Glomerular visceral epithelial cell (primary cell): ENCODE measurements around the gene PRAC2.

Experiments
- DNase-seq: peaks from one replicate; pipeline ENCODE4 v3.0.0-alpha.2; 2016; ENCODE audit errors: extremely low spot score

Gene PRAC2

DNA sequence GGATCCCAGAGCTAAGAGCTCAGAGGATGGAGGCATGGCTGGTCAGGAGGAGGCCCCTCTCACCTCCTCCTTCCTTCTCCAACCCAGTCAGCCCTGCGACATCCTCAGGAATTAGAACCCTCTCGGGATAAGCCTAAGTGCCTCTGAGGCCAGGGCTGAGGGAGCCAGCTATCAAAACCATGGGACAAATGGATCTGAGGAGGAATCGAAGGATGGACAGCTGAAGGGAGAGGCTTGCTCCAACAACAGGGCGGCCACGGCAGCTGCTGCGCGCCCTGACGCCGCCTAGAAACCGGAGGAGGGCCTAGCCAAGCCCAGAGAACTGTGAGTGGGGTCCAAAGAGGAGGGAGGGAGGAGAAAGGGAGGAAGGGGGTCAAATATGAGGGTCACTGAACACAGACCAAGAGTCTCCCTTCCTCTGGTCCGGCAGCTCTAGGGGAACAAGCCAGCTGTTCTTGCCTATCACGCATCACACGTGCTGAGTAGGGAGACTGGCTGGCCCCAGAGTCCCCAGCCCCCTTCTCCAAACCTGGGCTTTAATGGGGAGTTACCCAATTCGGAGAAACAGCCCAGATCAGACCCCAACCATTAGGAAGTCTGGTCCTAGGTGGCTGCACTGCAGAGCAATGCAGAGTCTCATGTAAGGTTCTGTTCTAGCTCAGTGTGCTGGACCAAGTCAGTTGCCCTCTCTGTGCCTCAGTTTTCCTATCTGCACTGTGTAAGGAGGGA, 11.5 kb downstream of the PRAC2 start:
- no peak for DNase-seq

GRCh38 chr17:48735062-48735351, 12.0 kb downstream of the PRAC2 start:
- no peak for DNase-seq

- DNase-seq, result no peak
Observed at GRCh38 chr17:48737330-48738043, 14.5 kb downstream of the PRAC2 start.

- no peak for DNase-seq
Observed at GRCh38 chr17:48738424-48738802, 15.4 kb downstream of the PRAC2 start.

- DNase-seq, result no peak
Observed at GRCh38 chr17:48738803-48739526, 16.0 kb downstream of the PRAC2 start.

GRCh38 chr17:48740537-48740936, 17.6 kb downstream of the PRAC2 start:
- DNase-seq, result no peak

DNA sequence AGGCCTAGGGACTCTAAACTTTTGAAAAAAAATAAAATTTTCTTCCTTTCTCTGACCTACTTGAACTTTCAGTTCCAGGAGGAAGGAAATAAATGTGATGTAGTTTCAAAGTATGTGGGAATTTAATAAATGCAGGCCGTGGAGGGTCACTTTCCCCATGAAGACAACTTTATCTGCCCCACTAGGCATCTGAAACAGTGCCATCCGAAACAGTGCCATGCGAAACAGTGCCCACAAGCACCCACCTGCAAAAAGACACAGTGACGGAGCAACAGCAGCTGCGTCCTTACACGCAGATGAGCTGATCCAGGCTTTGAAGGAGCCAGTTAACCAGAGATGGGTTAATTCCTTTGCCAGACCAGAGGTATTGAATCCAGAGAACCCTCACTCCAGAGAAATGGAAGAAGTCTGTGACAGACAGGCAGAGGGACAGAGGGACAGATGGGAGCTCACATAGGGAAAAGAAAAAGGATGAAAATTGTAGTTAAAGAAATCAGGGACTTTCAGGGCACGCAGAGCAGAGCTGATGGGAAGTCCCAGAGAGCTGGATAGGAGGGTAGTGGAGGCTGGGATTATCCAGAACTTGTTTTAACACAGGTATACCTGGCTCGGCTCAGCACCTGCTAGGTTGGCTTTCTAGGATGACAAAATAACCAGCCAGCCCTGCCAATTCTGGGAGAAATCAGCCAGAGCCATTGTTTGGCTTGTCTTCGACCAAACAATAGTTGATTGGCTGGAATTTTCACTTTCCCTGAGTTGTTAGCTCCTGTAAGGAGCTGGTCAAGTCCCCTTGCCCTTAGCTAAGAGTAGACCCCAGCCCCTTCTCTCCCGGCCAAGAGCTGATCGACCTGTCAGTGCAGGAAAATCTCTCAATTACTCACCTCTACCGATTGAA, 22.6 kb downstream of the PRAC2 start:
- no peak for DNase-seq

GRCh38 chr17:48746916-48747444, 24.0 kb downstream of the PRAC2 start:
- no peak for DNase-seq

- DNase-seq, result no peak
Observed at GRCh38 chr17:48747445-48748363, 24.7 kb downstream of the PRAC2 start.

GRCh38 chr17:48748718-48749566, 26.0 kb downstream of the PRAC2 start:
- no peak for DNase-seq

GRCh38 chr17:48749621-48750553, 26.9 kb downstream of the PRAC2 start:
- DNase-seq, result no peak

GRCh38 chr17:48751172-48751571, 28.2 kb downstream of the PRAC2 start:
- no peak for DNase-seq

DNA sequence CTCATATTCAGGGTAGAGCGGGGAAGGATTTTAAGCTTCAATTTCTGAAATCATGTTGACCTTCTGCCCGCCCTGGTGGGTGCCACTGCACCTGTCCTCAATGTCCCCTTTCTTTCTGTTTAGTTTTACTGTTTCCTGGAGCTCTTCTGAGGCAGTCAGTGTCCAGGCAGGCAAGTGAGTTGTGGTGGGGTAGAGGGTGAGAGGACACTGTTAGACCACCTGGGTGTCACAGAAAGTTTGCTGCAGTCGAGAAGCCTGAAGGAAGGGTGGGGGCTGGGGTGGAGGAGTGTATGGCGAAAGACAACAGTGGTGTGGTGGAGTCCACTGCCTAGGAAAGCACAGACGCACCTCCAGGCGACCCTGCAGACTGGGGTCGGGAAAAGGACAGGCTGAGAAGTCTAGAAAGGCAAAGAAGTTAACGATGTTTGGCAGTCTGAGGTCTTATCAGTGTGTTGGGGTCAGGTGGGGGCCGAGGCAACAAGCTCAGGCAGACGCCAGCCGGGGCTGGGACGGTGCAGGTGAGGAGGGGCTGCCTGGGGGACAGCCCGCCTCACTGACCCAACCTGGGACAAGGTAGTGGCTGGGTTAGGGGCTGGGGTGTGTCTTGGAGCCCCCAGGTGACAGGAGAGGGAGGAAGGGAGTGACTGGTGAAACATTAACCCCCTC, 28.9 kb downstream of the PRAC2 start:
- no peak for DNase-seq

GRCh38 chr17:48752399-48753288, 29.7 kb downstream of the PRAC2 start:
- DNase-seq, result no peak

- DNase-seq, result peak; percentile 65
Observed at GRCh38 chr17:48753794-48754499, 31.0 kb downstream of the PRAC2 start.

- no peak for DNase-seq
Observed at GRCh38 chr17:48754500-48755261, 31.7 kb downstream of the PRAC2 start.
